NCI-H1048 (cell line): ENCODE results near the gene LRRC3C.
A peak's percentile ranks its signal among the peaks of the same experiment; 100 is the strongest.

Experiments
- DNase-seq: peaks from one replicate; lab custom pipeline; 2025; lab: John Stamatoyannopoulos, UW

The LRRC3C gene

DNA sequence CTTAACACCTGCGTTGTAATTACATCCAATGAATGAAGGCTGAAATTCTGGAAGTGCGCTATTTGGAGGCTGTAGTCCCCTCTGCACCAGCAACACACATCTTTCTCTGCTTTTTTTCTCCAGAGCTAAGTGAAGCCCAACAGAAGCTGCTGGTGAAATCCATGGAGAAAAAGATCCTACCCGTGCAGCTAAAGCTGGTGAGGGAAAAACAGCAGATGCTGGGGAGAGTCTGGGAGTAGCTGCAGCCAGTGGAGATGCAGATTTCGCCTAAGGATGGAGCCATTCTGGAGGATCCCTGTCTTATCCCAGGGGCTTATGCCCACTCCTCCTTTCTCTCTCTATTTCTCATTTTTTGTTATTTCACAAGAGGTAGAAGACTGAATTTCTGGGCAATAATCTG lies 48.3 kb downstream of the LRRC3C start:
- no peak for DNase-seq

DNA sequence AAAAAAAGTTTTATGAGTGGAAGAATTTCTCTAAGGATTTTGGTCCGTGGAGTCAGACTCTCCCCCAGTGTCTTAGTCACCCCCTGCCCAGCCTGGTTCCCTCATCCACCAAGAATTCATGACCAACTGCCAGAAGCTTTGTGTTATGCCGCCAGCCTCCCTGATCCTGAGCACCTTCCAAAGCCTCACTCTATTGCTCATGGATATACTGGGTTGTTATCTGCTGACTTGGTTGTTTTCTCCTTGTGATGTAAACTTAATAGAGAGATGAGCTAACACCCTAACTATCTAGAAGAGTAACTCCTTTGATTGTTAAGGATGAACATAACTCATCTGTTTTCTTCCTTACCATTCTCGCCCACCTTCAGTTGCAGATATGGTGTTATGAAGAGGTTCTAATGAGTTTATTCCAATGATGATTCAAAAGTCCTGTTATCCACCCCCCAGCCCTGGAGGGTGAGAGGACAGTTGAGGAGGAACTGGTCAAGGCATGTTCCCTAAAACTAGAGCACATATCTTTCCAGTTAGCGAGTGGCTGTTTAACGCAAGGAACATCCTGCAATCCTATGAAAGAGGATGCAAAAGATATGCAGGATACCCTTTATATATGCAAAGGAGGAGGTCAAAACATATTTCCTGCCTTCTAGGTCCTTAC lies 51.6 kb downstream of the LRRC3C start:
- DNase-seq, result no peak

DNA sequence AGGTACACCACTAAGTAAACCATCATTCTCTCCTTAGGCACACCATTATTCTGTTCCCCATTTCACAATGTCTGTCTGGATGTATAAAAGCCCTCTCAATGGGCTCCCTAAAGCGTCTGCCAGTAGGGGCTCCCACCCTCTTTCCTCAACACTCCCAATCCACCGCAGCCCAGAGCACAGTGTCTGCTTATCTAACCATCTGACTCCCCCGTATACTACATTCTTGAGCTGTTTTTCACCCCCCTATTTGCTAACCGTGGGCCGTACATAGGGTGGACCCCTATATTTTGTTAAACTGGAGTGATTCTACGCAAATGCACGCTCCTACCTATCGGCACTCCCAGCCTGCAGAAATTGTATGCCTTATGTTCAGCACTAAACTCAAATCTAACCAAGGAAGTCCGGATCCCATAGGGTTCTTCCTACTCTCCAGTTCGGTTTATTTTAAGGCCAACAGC lies 52.4 kb downstream of the LRRC3C start:
- DNase-seq, result no peak

DNA sequence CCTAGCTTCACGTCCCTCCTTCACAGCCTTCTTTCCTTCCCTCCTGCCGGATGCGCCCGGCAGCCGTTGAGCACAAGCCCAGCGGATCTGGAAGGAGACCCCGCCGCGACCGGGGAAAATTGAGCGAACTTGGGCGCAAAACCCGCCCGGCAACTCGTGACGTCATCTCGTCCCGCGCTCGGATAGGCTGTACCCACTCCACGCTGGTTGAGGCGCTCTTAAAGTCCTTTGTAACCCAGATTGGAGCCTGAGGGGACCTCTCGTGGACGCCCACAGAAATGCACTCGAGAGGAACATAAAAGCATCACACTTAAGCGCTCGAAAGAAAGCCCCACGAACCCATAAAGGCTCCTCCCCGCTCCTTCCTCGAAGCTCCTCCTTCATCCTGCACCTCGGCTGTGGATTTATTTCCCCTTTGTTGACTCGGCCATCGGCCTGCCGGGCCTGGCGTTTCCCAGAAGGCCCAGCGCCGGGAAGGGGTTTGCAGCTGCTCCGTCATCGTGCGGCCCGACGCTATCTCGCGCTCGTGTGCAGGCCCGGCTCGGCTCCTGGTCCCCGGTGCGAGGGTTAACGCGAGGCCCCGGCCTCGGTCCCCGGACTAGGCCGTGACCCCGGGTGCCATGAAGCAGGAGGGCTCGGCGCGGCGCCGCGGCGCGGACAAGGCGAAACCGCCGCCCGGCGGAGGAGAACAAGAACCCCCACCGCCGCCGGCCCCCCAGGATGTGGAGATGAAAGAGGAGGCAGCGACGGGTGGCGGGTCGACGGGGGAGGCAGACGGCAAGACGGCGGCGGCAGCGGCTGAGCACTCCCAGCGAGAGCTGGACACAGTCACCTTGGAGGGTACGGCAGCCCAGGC lies 53.0 kb downstream of the LRRC3C start, which contains the start of gene PSMD3:
PSMD3 (plus strand) TSS at position 457 of the 856 bp plus-strand sequence; CDS start at position 621, 164 bp downstream.
- DNase-seq, result peak; percentile 97

DNA sequence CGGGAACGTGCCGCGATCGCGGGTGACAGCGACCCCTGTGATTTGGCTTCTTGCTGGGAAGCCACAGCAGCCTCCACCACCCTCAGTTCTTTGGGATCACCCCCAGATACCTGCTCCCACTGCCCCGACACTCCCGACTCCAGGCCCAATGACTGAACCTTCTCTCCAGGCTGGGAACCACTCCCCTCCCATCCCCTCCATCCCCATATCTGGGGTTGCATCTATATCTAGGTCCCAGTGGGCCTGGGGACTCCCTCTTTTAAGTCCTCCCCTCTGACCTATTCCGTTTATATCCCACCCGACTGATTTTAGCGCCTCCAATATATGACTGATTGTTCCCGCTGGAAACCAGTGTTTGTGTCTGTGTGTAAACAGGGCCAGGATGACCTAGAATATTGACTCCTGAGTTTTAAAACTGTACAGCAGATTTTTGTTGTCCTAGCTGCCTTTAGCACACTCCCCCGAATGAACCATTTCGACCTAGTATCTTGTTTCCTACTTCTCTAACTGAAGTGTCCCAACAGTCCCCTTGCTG lies 53.7 kb downstream of the LRRC3C start:
- DNase-seq, result no peak

DNA sequence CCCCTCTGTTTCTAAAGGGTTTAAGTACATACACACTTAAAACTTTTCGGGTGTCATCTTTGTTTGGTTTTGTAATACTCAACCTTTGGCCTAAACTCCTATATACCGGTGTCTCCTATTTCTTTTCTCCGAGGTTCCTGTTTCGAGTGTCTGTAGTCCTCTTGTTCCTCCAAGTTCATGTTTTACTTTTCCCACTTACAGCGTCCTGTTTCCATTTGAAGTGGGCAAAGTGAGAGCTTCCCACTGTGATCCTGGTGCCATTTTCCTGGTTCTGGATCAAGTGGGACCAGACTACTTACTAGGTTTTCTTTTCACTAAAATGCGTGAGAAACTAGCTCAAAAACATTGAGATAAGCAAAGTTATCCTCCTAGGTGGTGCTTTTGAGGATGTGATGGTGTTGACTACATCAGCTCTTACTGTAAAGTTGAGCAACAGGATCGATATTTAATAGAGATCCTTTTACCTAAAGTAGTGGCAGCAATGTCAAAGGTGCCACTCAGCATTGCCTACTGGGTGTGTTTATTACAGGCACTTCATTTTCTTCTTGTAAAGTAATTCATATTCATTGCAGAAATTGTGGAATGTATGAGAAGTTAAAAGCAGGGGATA lies 54.3 kb downstream of the LRRC3C start:
- no peak for DNase-seq

DNA sequence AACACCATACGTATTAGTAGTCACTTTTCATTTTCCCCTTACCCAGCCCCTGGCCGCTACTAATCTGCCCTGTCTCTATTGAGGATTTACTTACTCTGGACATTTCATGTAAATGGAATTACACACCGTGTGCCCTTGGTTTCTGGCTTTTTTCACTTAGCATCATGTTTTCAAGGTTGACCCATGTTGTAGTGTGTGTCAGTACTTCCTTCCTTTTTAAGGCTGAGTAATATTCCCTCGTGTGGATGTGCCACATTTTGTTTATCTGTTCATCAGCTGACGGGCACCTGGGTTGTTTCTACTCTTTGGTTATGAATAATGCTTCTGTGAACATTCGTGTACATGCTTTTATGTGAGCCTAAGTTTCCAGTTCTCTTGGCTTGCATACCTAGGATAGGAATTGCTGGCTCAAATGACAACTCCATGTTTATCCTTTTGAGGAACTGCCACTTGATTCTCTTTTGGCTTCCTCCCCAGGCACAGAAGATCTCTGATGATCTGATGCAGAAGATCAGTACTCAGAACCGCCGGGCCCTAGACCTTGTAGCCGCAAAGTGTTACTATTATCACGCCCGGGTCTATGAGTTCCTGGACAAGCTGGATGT lies 60.8 kb downstream of the LRRC3C start:
- no peak for DNase-seq

DNA sequence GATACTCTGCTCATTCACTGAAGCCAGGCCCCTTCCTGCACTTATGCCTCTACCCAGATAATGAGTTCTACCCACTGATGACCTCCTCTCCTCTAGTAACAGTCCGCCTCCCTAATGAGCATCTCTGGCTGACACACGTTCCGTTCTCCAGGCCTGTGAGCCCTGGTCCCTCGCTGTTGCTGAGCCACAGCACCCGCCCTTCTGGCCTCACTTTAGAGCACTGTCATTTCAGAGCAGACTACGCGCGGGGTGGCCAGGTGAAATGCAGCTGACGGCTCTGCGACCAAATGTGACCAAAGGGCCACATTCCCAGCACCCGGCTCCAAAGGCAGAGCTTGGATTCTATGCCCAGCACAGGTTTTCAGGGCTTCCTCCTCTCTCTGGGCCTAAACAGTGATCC lies 66.9 kb downstream of the LRRC3C start:
- no peak for DNase-seq
